Fibroblast of the aortic adventitia (primary cell): ENCODE measurements around the gene EGFLAM. TPM values are rescaled to one million over a fixed set of nuclear protein-coding genes. Genes with fewer than 3 reads are reported as not detected.

ENCODE experiments used
- DNase-seq: peaks from one replicate; pipeline ENCODE4 v3.0.0-alpha.2; 2010; ENCODE audit warnings: low read depth
- H3K4me3 ChIP-seq: 2 replicates; pipeline ENCODE4 v1.5.1; 2011; ENCODE audit warnings: low read depth, mild to moderate bottlenecking, control low read depth, low read length, moderate library complexity
- CTCF ChIP-seq: IDR thresholded peaks from 2 replicates; pipeline ENCODE4 v1.5.1; 2011; ENCODE audit warnings: mild to moderate bottlenecking, low read length, control low read depth, inconsistent platforms; ENCODE audit not compliant: insufficient read depth
- total RNA-seq: library from RNA; depleted of rRNA; stranded (reverse); fragments of >200 nt; gene quantifications from 2 replicates; pipeline ENCODE4 v1.2.3, GENCODE V29; 2012; ENCODE audit warnings: low replicate concordance

EGFLAM gene
- total RNA-seq, 1 donor, result 16.2 TPM

DNA sequence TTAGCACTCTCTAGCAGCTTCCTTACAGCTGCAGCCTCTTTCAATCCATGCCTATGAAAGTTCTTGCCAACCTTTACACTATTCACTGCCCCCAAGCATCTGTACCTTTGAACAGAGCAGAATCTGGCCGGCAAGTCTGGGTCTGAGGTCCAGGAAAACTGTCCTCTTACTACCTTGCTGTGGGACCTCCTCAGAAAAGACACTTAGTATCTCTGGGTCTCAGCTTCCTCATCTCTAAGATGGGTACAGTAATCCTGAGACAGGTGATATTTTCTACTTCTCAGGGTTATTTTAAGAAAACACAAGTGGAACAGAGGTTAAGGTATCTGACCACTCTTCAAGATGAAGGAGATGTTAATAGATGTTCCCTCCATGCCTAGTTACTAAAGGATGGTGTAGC lies 120.2 kb downstream of the EGFLAM start:
- H3K4me3 ChIP-seq, result no peak overlapping the region
- no peak for TF ChIP-seq CTCF
- no peak for DNase-seq

- H3K4me3 ChIP-seq, result no peak overlapping the region
- no peak for TF ChIP-seq CTCF
- DNase-seq, result no peak
Observed at GRCh38 chr5:38379350-38379937, 121.1 kb downstream of the EGFLAM start.

- no peak for TF ChIP-seq CTCF
- DNase-seq, result no peak
Observed at GRCh38 chr5:38380537-38380936, 122.2 kb downstream of the EGFLAM start.

GRCh38 chr5:38381361-38381760 lies 123.0 kb downstream of the EGFLAM start:
- no peak for DNase-seq
- no peak for TF ChIP-seq CTCF
- no peak overlapping the region for H3K4me3 ChIP-seq

More at GRCh38 chr5:38380537-38380936, 122.2 kb downstream of the EGFLAM start:
- no peak overlapping the region for H3K4me3 ChIP-seq

GRCh38 chr5:38382898-38383297 lies 124.5 kb downstream of the EGFLAM start:
- TF ChIP-seq CTCF, result peak; percentile 88
- H3K4me3 ChIP-seq, result no peak overlapping the region
- DNase-seq, result peak; percentile 75

- H3K4me3 ChIP-seq, result no peak overlapping the region
- TF ChIP-seq CTCF, result no peak
- no peak for DNase-seq
Observed at GRCh38 chr5:38383701-38384100, 125.3 kb downstream of the EGFLAM start.

GRCh38 chr5:38384396-38384795 lies 126.0 kb downstream of the EGFLAM start:
- DNase-seq, result no peak
- no peak for TF ChIP-seq CTCF
- no peak overlapping the region for H3K4me3 ChIP-seq
